GM18951 (cell line): Measurements from ENCODE around the gene NCAPH2.

Experiments used
- POLR2A ChIP-seq: IDR thresholded peaks from 4 replicates; pipeline ENCODE4 v1.6.1; 2011; ENCODE audit warnings: mild to moderate bottlenecking; ENCODE audit not compliant: insufficient read length, insufficient read depth; ENCODE audit errors: extremely low read depth
- in situ Hi-C: fragments of 300-500 bp; cut with MboI; formaldehyde crosslinking; loops from one replicate; pipeline ENCODE4 v1.12.0; 2022; ENCODE audit warnings: low sequenced_read_pairs, mixed read lengths, inconsistent platforms; ENCODE audit not compliant: unreplicated experiment

Gene NCAPH2

GRCh38 chr22:50542416-50542927, 34.4 kb downstream of the NCAPH2 start:
- in situ Hi-C loops = no loop called here

GRCh38 chr22:50544078-50544745, 36.2 kb downstream of the NCAPH2 start:
- in situ Hi-C loops = no loop called here
- TF ChIP-seq POLR2A = peak; percentile 56

More at GRCh38 chr22:50542416-50542927, 34.4 kb downstream of the NCAPH2 start:
- peak; percentile 43 for TF ChIP-seq POLR2A

- TF ChIP-seq POLR2A = no peak
- in situ Hi-C loops = no loop called here
Observed at GRCh38 chr22:50544746-50545253, 36.8 kb downstream of the NCAPH2 start.

- no peak for TF ChIP-seq POLR2A
- in situ Hi-C loops = no loop called here
Observed at GRCh38 chr22:50545522-50546325, 37.7 kb downstream of the NCAPH2 start, which contains the start of gene KLHDC7B. Gene KLHDC7B, plus strand, starts transcription at chr22:50545899. Its CDS starts 345 bp downstream, at chr22:50546244.

GRCh38 chr22:50546326-50547262, 38.6 kb downstream of the NCAPH2 start:
- TF ChIP-seq POLR2A = no peak
- in situ Hi-C loops = no loop called here

GRCh38 chr22:50547263-50547985, 39.4 kb downstream of the NCAPH2 start:
- no peak for TF ChIP-seq POLR2A
- in situ Hi-C loops = no loop called here

- peak; percentile 67 for TF ChIP-seq POLR2A
- in situ Hi-C loops = no loop called here
Observed at GRCh38 chr22:50548040-50548920, 40.3 kb downstream of the NCAPH2 start.

- in situ Hi-C loops = no loop called here
- TF ChIP-seq POLR2A = no peak
Observed at GRCh38 chr22:50548921-50549790, 41.1 kb downstream of the NCAPH2 start.

GRCh38 chr22:50550395-50550794, 42.4 kb downstream of the NCAPH2 start:
- in situ Hi-C loops = no loop called here
- TF ChIP-seq POLR2A = no peak

GRCh38 chr22:50551160-50551752, 43.2 kb downstream of the NCAPH2 start:
- TF ChIP-seq POLR2A = no peak
- in situ Hi-C loops = no loop called here
